22Rv1 (cell line): ENCODE measurements around the gene CAPZA1.

Experiments
- ZFX ChIP-seq: fragments of 450-650 bp; IDR thresholded peaks from 2 replicates; pipeline ENCODE4 v1.6.1; 2017; ENCODE audit warnings: antibody characterized with exemption, borderline replicate concordance
- TF ChIP-seq, protein P1 (sequence below): fragments of 450-650 bp; IDR thresholded peaks from 2 replicates; pipeline ENCODE4 v1.5.1; 2017; ENCODE audit warnings: mild to moderate bottlenecking

DNA sequence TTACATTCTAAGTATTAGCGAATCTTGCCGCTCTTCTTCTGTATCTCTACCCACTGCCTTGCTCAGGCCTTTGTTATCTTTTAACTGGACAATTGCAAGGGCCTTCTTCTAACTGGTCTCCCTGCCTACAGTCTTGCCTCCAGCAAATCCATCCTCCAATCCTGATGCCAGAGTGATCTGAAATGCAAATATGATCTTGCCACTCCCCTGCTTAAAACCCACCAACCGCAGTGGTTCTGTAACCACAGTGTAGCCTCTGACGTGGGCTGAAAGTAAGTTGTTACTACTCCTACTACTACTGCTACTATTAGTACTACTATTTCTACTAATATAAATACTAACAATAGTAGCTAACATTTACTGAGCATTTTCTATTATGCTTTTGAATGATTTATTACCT, 67.2 kb downstream of the CAPZA1 start:
- TF ChIP-seq, protein P1, sequence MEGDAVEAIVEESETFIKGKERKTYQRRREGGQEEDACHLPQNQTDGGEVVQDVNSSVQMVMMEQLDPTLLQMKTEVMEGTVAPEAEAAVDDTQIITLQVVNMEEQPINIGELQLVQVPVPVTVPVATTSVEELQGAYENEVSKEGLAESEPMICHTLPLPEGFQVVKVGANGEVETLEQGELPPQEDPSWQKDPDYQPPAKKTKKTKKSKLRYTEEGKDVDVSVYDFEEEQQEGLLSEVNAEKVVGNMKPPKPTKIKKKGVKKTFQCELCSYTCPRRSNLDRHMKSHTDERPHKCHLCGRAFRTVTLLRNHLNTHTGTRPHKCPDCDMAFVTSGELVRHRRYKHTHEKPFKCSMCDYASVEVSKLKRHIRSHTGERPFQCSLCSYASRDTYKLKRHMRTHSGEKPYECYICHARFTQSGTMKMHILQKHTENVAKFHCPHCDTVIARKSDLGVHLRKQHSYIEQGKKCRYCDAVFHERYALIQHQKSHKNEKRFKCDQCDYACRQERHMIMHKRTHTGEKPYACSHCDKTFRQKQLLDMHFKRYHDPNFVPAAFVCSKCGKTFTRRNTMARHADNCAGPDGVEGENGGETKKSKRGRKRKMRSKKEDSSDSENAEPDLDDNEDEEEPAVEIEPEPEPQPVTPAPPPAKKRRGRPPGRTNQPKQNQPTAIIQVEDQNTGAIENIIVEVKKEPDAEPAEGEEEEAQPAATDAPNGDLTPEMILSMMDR, result no peak
- TF ChIP-seq ZFX, result no peak
